Measurements from ENCODE around the gene HAUS1. TPM values are rescaled to one million over a fixed set of nuclear protein-coding genes. Genes with fewer than 3 reads are reported as not detected.

The HAUS1 gene
- total and polyA plus RNA-seq, 2 experiments from 2014 or later = 24.2 to 36.9 TPM

- no peak overlapping the region for H3K9ac ChIP-seq
- no peak overlapping the region for H3K4me2 ChIP-seq (ENCODE audit: unreplicated experiment)
- no peaks in the 10 kb centered on the region for H3K36me3 ChIP-seq (ENCODE audit: low read depth)
- H3K9me2 ChIP-seq (ENCODE audit: insufficient read depth) = no peaks in the 10 kb centered on the region
- no peak overlapping the region for H2AFZ ChIP-seq
- DNase-seq = no peak
- no peak for TF ChIP-seq EZH2phosphoT487 (IDR thresholded peaks at IDR 0.05; ENCODE audit: insufficient read depth, low read depth)
- no peak for TF ChIP-seq EZH2 (IDR thresholded peaks at IDR 0.05; ENCODE audit: insufficient read depth, poor library complexity, severe bottlenecking)
- no peaks in the 10 kb centered on the region for H3K9me3 ChIP-seq (ENCODE audit: low read depth)
- no peak overlapping the region for H3K27ac ChIP-seq
- H3K4me3 ChIP-seq = no peak overlapping the region
- no peaks in the 10 kb centered on the region for H4K20me1 ChIP-seq (ENCODE audit: insufficient read depth)
- H3K79me2 ChIP-seq (ENCODE audit: insufficient read depth) = peaks cover 10% of the 10 kb centered on the region; the same call in 1 of the 2 replicates
- H3F3A ChIP-seq (ENCODE audit: insufficient read depth) = 0 out of 2 replicates have a peak, but pooled peaks cover 6% of the 10 kb centered on the region
- H3K27me3 ChIP-seq (replicated peaks; ENCODE audit: insufficient read depth) = no peaks in the 10 kb centered on the region
- 35 to 53% methylated on average over 1 of the region's 1 CpG for WGBS, 2 experiments (ENCODE audit: low coverage in 1 of 2, low lambda C conversion rate in 2 of 2, missing lambda C conversion rate in 2 of 2)
- H3K4me1 ChIP-seq (ENCODE audit: insufficient read depth) = peaks cover 8% of the 10 kb centered on the region; the same call in 1 of the 2 replicates
- in situ Hi-C loops (cut with MboI) = no loop called here
Measured at GRCh38 chr18:46068763-46069162, 35.4 kb upstream of the HAUS1 start.

GRCh38 chr18:46069524-46069923 is 34.7 kb upstream of the HAUS1 start:
- peak; percentile 25 for DNase-seq
- H3K27ac ChIP-seq = no peak overlapping the region
- H2AFZ ChIP-seq = no peak overlapping the region
- in situ Hi-C loops (cut with MboI) = no loop called here
- no peak overlapping the region for H3K4me3 ChIP-seq
- no peaks in the 10 kb centered on the region for H3K9me3 ChIP-seq (ENCODE audit: low read depth)
- peaks cover 10% of the 10 kb centered on the region; the same call in 1 of the 2 replicates for H3K79me2 ChIP-seq (ENCODE audit: insufficient read depth)
- H3K27me3 ChIP-seq (replicated peaks; ENCODE audit: insufficient read depth) = no peaks in the 10 kb centered on the region
- no peak for TF ChIP-seq EZH2 (IDR thresholded peaks at IDR 0.05; ENCODE audit: insufficient read depth, poor library complexity, severe bottlenecking)
- no peak for TF ChIP-seq EZH2phosphoT487 (IDR thresholded peaks at IDR 0.05; ENCODE audit: insufficient read depth, low read depth)
- no peaks in the 10 kb centered on the region for H3K36me3 ChIP-seq (ENCODE audit: low read depth)
- no peak overlapping the region for H3K9ac ChIP-seq
- peaks cover 6% of the 10 kb centered on the region; the same call in 1 of the 2 replicates for H3K4me1 ChIP-seq (ENCODE audit: insufficient read depth)
- H3F3A ChIP-seq (ENCODE audit: insufficient read depth) = peaks cover 11% of the 10 kb centered on the region; the same call in 1 of the 2 replicates
- no peak overlapping the region for H3K4me2 ChIP-seq (ENCODE audit: unreplicated experiment)
- H4K20me1 ChIP-seq (ENCODE audit: insufficient read depth) = no peaks in the 10 kb centered on the region
- no peaks in the 10 kb centered on the region for H3K9me2 ChIP-seq (ENCODE audit: insufficient read depth)
- WGBS, 2 experiments (ENCODE audit: low coverage in 1 of 2, low lambda C conversion rate in 2 of 2, missing lambda C conversion rate in 2 of 2) = 80 to 87% methylated on average over 4 of the region's 4 CpGs

- Histone ChIP-seq H3K4me1 (ENCODE audit: insufficient read depth) (0 out of 2 replicates have a peak, but pooled peaks cover 3% of the 10 kb centered on the region), H3K79me2 (ENCODE audit: insufficient read depth) (peaks cover 10% of the 10 kb centered on the region; the same call in 1 of the 2 replicates), H3K4me3 (no peak overlapping the region), H3K9me3 (ENCODE audit: low read depth) (no peaks in the 10 kb centered on the region), H3K4me2 (ENCODE audit: unreplicated experiment) (no peak overlapping the region), H3K9me2 (ENCODE audit: insufficient read depth) (no peaks in the 10 kb centered on the region), H3K9ac (no peak overlapping the region), H3K36me3 (ENCODE audit: low read depth) (no peaks in the 10 kb centered on the region), H3F3A (ENCODE audit: insufficient read depth) (peaks cover 14% of the 10 kb centered on the region), H3K27ac (no peak overlapping the region), H4K20me1 (ENCODE audit: insufficient read depth) (no peaks in the 10 kb centered on the region), H2AFZ (no peak overlapping the region), H3K27me3 (replicated peaks; ENCODE audit: insufficient read depth) (no peaks in the 10 kb centered on the region)
- DNase-seq = no peak
- WGBS, 2 experiments (ENCODE audit: low coverage in 1 of 2, low lambda C conversion rate in 2 of 2, missing lambda C conversion rate in 2 of 2) = 71 to 84% methylated on average over 4 to 6 of the region's 6 CpGs
- in situ Hi-C loops (cut with MboI) = loop anchor here (10.0 kb wide), 1 partner anchor 395 kb away; no protein-coding TSS in a partner anchor
- no peak for TF ChIP-seq EZH2phosphoT487 (IDR thresholded peaks at IDR 0.05; ENCODE audit: insufficient read depth, low read depth)
- no peak for TF ChIP-seq EZH2 (IDR thresholded peaks at IDR 0.05; ENCODE audit: insufficient read depth, poor library complexity, severe bottlenecking)
Measured at GRCh38 chr18:46070232-46070631, 34.0 kb upstream of the HAUS1 start.

- no peak for DNase-seq
- Histone ChIP-seq H3K27ac (no peak overlapping the region), H3K79me2 (ENCODE audit: insufficient read depth) (peaks cover 10% of the 10 kb centered on the region; the same call in 1 of the 2 replicates), H3K4me3 (peak overlapping the region; percentile 85), H2AFZ (peak overlapping the region; percentile 88), H3K4me1 (ENCODE audit: insufficient read depth) (0 out of 2 replicates have a peak, but pooled peaks cover 3% of the 10 kb centered on the region), H3K4me2 (ENCODE audit: unreplicated experiment) (peak overlapping the region; percentile 95), H3K9ac (peak overlapping the region; percentile 76), H3K36me3 (ENCODE audit: low read depth) (no peaks in the 10 kb centered on the region), H4K20me1 (ENCODE audit: insufficient read depth) (no peaks in the 10 kb centered on the region), H3K9me2 (ENCODE audit: insufficient read depth) (no peaks in the 10 kb centered on the region), H3K27me3 (replicated peaks; ENCODE audit: insufficient read depth) (no peaks in the 10 kb centered on the region), H3F3A (ENCODE audit: insufficient read depth) (peaks cover 18% of the 10 kb centered on the region), H3K9me3 (ENCODE audit: low read depth) (no peaks in the 10 kb centered on the region)
- TF ChIP-seq EZH2phosphoT487 (IDR thresholded peaks at IDR 0.05; ENCODE audit: insufficient read depth, low read depth) = no peak
- TF ChIP-seq EZH2 (IDR thresholded peaks at IDR 0.05; ENCODE audit: insufficient read depth, poor library complexity, severe bottlenecking) = no peak
- 34 to 41% methylated on average over 11 to 13 of the region's 13 CpGs for WGBS, 2 experiments (ENCODE audit: low coverage in 1 of 2, low lambda C conversion rate in 2 of 2, missing lambda C conversion rate in 2 of 2)
- in situ Hi-C loops (cut with MboI) = loop anchor here (10.0 kb wide), 1 partner anchor 396 kb away; no protein-coding TSS in a partner anchor
Measured at GRCh38 chr18:46070815-46071652, 33.2 kb upstream of the HAUS1 start.

Measured in GM23248 (cell line).